Activated CD4-positive, CD25-positive, alpha-beta regulatory T cell (primary cell): ENCODE results near the gene KIDINS220.
"Not testable (repeated sequence)": the region's sequence is repeated elsewhere in the genome, so short reads cannot be mapped to it uniquely, and the experiment has no call there.

ENCODE experiments used
- DNase-seq, 4 experiments: peaks; one replicate each; lab custom pipeline; 2025; lab: John Stamatoyannopoulos, UW

The KIDINS220 gene

GRCh38 chr2:8754106-8754776 lies 83.2 kb downstream of the KIDINS220 start:
- DNase-seq = no peak

DNA sequence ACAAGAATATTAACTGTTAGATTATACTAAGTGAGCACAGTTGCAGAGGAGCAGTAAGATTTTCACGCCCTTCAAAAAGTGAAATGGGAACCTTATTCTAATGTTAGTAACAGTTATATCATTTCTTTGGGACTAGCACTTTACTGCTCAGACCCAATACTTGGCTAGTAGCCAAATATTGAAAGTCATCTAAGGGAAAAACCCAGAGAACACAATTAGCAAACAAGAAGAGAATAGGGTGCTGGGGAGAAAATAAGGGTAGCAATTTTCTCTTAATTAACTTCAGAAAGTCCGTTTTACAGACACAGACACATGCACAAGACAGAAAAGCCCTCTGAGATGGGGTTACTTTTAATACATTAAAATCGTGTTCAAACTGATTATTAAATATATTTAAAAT lies 83.8 kb downstream of the KIDINS220 start:
- no peak for DNase-seq

GRCh38 chr2:8752385-8752784 lies 85.0 kb downstream of the KIDINS220 start:
- DNase-seq = no peak

DNA sequence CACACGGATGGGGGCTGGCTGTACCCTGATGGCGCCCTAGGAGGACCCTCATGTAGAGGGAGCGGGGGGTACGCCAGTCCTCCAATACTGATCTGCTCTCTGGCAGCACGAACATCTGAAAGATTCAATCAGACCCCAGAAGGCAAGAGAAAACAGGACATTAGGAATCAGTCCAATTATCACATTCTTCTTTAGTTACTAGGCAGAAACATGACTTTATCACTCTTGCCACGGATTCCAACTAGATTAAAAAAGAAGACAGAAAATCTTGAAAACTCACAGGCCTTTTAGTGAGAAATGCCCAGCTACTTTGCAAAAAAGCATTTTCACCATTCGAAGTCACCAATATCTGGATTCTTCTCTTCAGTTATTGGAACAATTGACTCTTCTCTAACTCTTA lies 87.2 kb downstream of the KIDINS220 start:
- DNase-seq = no peak

- DNase-seq = no peak
Measured at GRCh38 chr2:8743261-8743660, 94.2 kb downstream of the KIDINS220 start.

DNA sequence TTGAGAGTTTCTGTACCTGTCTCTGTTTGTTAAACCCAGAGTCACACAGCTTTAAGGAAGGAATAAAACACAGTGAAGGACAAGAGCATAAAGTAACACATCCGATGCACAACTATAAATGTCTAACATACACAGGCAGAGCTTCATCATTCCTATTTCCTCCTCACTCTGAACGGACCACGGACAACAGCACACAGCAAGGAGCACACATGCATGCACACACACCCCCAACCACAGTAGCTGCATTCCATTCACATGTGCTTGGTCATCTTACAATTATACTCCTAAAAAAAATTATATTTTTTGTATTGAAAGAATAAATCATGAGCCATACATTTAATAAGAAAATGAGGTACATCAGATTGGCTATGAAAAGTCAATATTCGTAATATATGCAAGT lies 97.3 kb downstream of the KIDINS220 start:
- DNase-seq = no peak

GRCh38 chr2:8737571-8738175 lies 99.7 kb downstream of the KIDINS220 start:
- no peak for DNase-seq

DNA sequence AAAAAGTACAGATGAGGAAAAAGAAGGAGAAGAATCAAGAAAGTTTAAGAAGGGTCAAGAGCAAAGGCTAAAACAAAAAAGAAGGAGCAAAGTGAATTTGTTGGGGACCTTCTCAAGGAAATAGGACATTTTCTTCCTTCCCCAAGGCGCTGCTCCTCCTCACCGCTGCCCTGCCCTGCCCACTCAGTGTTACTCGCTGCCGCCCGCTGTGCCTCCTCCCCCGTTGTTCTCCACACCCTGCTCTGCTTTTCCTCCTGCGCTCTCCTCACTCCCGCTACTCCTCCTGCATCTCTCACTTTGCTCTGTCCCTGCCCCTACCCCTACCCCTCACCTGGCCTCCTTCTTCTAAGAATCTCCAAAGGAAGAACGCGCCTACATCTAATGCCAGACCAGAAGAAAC lies 104.8 kb downstream of the KIDINS220 start:
- DNase-seq = no peak

DNA sequence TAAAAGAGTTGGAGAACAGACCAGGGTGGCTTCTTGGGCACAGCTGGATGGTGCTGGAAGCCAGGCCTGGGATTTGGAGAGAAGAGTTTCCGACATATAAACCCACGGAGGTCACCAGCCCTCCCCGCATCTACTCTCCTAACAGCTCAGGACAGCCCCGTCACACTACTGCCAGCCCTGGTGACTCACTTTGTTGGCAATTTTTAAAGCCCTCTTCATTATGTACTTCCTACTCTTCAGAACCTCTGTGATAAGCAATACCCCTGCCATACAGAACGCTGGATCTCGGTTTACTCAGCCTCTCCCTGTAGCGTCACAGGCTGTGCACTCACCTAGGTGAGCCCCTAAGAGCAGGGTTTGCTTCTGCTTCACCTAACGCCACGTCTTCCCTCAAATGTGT lies 107.5 kb downstream of the KIDINS220 start:
- no peak for DNase-seq

- DNase-seq = not testable (repeated sequence)
Measured at GRCh38 chr2:8729101-8729500, 108.3 kb downstream of the KIDINS220 start.

- DNase-seq = no peak
Measured at GRCh38 chr2:8728305-8729015, 109.0 kb downstream of the KIDINS220 start.

GRCh38 chr2:8725838-8726237 lies 111.6 kb downstream of the KIDINS220 start:
- no peak for DNase-seq

- no peak for DNase-seq
Measured at GRCh38 chr2:8722986-8723385, 114.4 kb downstream of the KIDINS220 start.

DNA sequence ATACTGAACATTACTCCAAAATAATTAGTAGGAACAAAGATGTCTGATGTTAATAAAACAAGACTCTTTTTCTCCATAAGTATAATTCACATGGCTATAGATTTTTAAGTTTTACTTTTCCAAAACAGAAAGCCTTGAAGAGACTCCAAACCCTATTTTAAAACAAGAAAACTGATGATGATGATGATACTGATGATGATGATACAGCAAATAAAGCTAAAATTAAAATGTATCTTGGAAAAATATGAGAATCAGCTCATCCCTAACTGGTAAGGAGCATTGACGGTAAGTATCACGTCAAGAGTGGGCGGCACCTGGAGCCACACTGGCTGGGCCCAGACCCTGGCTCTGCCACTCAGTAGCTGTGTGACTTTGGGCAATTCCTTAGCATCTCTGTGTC lies 116.0 kb downstream of the KIDINS220 start:
- DNase-seq = no peak

DNA sequence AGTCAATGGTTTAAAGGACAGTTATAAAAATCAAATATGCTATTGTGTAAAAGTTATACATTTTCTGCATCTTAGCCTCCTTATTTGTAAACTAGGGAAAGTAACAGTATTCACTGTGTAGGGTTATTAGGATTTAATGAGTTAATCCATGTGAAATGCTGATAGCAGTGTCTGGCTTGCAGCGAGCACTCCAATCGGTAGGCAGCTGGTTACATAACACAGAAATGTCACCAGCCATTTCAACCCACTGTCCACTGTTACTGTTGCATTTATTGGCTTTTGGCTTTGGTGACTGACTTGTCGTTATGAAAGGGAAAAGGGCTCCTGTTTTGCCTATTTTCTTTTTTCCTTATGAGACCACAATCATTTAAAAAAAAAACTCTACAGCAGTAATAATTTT lies 116.7 kb downstream of the KIDINS220 start:
- no peak for DNase-seq

GRCh38 chr2:8719528-8719927 lies 117.9 kb downstream of the KIDINS220 start:
- DNase-seq = no peak

DNA sequence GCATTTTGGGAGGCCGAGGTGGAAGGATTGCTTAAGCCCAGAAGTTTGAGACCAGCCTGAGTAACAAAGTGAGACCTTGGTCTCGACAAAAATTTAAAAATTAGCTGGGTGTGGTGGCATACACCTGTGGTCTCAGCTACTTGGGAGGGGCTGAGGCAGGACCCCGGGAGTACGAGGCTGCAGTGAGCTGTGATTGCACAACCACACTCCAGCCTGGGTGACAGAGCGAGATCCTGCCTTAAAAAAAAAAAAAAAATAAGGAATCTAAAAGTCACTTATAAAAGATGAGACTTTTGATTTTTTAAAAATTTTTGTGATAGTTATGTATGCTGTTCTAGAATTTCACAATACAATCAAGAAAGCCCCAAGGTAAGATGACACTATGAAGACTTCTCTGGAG lies 122.4 kb downstream of the KIDINS220 start:
- DNase-seq = no peak

GRCh38 chr2:8714283-8714682 lies 123.1 kb downstream of the KIDINS220 start:
- DNase-seq = no peak

- no peak for DNase-seq
Measured at GRCh38 chr2:8710951-8711350, 126.5 kb downstream of the KIDINS220 start.

DNA sequence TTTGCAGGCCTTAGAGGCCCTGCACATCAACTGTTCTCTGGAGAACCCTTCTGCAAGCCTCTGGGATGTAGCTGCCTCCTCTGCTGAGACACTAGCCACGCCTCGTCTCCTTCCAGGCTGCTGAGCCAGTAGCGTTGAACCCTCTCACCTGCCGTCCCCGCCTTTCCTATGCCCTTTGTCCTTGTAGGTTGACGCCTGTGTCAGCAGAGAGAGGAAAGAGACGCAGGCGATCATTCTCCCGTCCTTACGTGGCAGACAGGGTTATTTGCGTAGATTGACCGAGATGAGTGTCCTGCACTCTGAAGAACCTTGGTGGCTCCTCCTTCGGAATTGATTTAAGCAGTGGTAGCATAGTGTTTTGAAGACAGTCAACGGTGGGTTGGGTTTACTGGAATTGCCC lies 127.8 kb downstream of the KIDINS220 start:
- DNase-seq = no peak

DNA sequence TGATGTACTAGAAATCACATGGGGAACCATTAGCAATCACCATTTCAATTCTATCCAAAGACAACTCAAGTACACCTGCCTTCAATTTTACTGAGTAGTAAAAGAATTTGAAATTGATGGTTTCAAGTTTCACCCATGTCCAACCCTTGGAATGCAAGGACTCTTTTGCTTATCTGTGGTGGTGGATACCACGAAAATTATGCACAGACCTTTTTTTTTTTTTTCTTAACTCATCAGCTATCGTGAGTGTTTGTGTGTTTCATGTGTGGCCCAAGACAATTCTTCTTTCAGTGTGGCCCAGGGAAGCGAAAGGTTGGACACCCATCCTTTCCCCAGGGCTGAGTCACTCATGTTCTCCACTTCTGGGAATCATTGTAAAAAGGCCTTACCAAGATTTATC lies 132.5 kb downstream of the KIDINS220 start:
- DNase-seq = no peak

GRCh38 chr2:8701681-8702379 lies 135.6 kb downstream of the KIDINS220 start:
- DNase-seq = no peak

DNA sequence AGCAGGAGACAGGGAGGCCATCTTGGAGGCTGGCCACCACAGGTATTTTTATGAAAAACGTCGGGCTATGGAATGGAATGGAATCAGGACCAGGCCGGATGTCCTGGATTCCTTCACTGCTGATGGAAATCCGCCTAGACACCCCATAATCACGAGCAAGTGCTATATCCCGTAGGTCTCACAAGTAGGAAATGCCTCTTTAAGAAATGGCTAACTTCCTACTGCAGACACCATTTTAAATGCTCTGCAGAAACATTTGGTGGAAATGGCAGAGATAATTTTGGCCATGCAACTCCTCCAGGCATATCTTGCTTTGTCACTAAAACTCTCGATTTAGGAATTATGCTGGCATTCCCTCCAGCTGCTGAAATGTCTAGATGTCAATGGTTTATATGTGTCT lies 137.6 kb downstream of the KIDINS220 start:
- DNase-seq = no peak
